A549 (cell line): ENCODE measurements around the gene RNF17. TPM values are rescaled to one million over a fixed set of nuclear protein-coding genes. Genes with fewer than 3 reads are reported as not detected.
"Not testable (repeated sequence)": the region's sequence is repeated elsewhere in the genome, so short reads cannot be mapped to it uniquely, and the experiment has no call there.

ENCODE experiments used
- ATAC-seq, 2 experiments: fragments of 200-7000 bp in 1 of 2; fragments of >200 bp in 1 of 2; cut with Nextera tagmentation in 1 of 2; cut with Tn5 transposase in 1 of 2; 3 replicates each; pipeline versions ENCODE4 v1.8.0 to v1.9.1; 2018 to 2020; ENCODE audit warnings: mild to moderate bottlenecking in 1 of 2, moderate library complexity in 1 of 2
- CTCF ChIA-PET: fragments of 300-600 bp; sonication (Branson Sonifier 250); formaldehyde crosslinking; extraction: SDS; loops from one replicate; lab custom pipeline; 2021; ENCODE audit warnings: antibody characterized with exemption, inconsistent platforms; lab: Yijun Ruan, JAX
- POLR2A ChIA-PET: fragments of 350-600 bp; formaldehyde crosslinking; extraction: SDS; loops from one replicate; lab custom pipeline; 2021; ENCODE audit warnings: antibody characterized with exemption, inconsistent platforms; lab: Yijun Ruan, JAX
- DNase-seq, 2 experiments: peaks; one replicate each; pipeline versions ENCODE4 v3.0.0 to v3.0.0-alpha.2; 2011 to 2016; ENCODE audit warnings: low read depth in 1 of 2, low spot score in 1 of 2
- FAIRE-seq: peaks from 2 replicates; lab custom pipeline; 2011; peaks lifted over from hg19 to GRCh38; lab: Jason Lieb, UNC
- H3K27ac ChIP-seq, 2 experiments: fragments of >200 bp; sonication (Bioruptor Twin); formaldehyde crosslinking; 3 replicates each; pipeline ENCODE4 v1.5.1; 2016 to 2017
- H3K4me1 ChIP-seq: fragments of >200 bp; sonication (Bioruptor Twin); formaldehyde crosslinking; 3 replicates; pipeline ENCODE4 v1.6.1; 2016
- H3K4me2 ChIP-seq: fragments of >200 bp; sonication (Bioruptor Twin); formaldehyde crosslinking; 3 replicates; pipeline ENCODE4 v1.6.1; 2016
- H3K4me3 ChIP-seq: fragments of >200 bp; sonication (Bioruptor Twin); formaldehyde crosslinking; 3 replicates; pipeline ENCODE4 v1.5.1; 2016
- H3K9me3 ChIP-seq: fragments of >200 bp; sonication (Bioruptor Twin); formaldehyde crosslinking; 3 replicates; pipeline ENCODE4 v1.6.1; 2016
- BCL3 ChIP-seq: fragments of >200 bp; sonication (Bioruptor Twin); formaldehyde crosslinking; IDR thresholded peaks from 3 replicates; pipeline ENCODE4 v1.6.1; 2016
- CBX2 ChIP-seq: fragments of 200-600 bp; sonication (generic); IDR thresholded peaks from 2 replicates; pipeline ENCODE4 v1.6.1; 2016; ENCODE audit warnings: low read depth, mild to moderate bottlenecking, borderline replicate concordance
- CBX8 ChIP-seq: fragments of 200-600 bp; sonication (generic); IDR thresholded peaks from 2 replicates; pipeline ENCODE4 v1.6.1; 2016
- CHD4 ChIP-seq: fragments of 200-600 bp; sonication (generic); IDR thresholded peaks from 2 replicates; pipeline ENCODE4 v1.6.1; 2016; ENCODE audit warnings: antibody characterized with exemption, mild to moderate bottlenecking, borderline replicate concordance
- CTCF ChIP-seq: fragments of >200 bp; sonication (Bioruptor Twin); formaldehyde crosslinking; IDR thresholded peaks from 3 replicates; pipeline ENCODE4 v1.5.1; 2016
- EHMT2 ChIP-seq: fragments of 200-600 bp; sonication (generic); IDR thresholded peaks from 2 replicates; pipeline ENCODE4 v1.6.1; 2016; ENCODE audit warnings: antibody characterized with exemption, low read depth, mild to moderate bottlenecking, moderate library complexity
- EP300 ChIP-seq, 2 experiments: fragments of >200 bp; sonication (Bioruptor Twin); formaldehyde crosslinking; IDR thresholded peaks; 2 replicates in 1 of 2; 3 replicates in 1 of 2; pipeline ENCODE4 v1.6.1; 2016 to 2017
- ESRRA ChIP-seq: fragments of 150-350 bp; IDR thresholded peaks from 2 replicates; pipeline ENCODE4 v1.6.1; 2014; ENCODE audit warnings: mild to moderate bottlenecking, low read length, borderline replicate concordance
- GATA3 ChIP-seq: IDR thresholded peaks from 2 replicates; pipeline ENCODE4 v1.6.1; 2012; ENCODE audit warnings: borderline replicate concordance
- HEYL ChIP-seq: fragments of 250-450 bp; sonication (Bioruptor Pico); IDR thresholded peaks from 2 replicates; pipeline ENCODE4 v1.8.0; 2021; ENCODE audit warnings: mild to moderate bottlenecking, moderate library complexity
- HMGXB4 ChIP-seq: fragments of 250-450 bp; sonication (Bioruptor Pico); IDR thresholded peaks from 2 replicates; pipeline ENCODE4 v1.5.0; 2021; ENCODE audit warnings: mild to moderate bottlenecking, moderate library complexity, borderline replicate concordance
- HOXB5 ChIP-seq: fragments of 250-450 bp; sonication (Bioruptor Pico); IDR thresholded peaks from 2 replicates; pipeline ENCODE4 v1.5.0; 2020; ENCODE audit warnings: mild to moderate bottlenecking, moderate library complexity
- JUN ChIP-seq, 2 experiments: fragments of >200 bp; sonication (Bioruptor Twin); formaldehyde crosslinking; IDR thresholded peaks; 2 replicates in 1 of 2; 3 replicates in 1 of 2; pipeline ENCODE4 v1.6.1; 2016 to 2017
- PHF8 ChIP-seq: fragments of 200-600 bp; sonication (generic); IDR thresholded peaks from 2 replicates; pipeline ENCODE4 v1.6.1; 2016; ENCODE audit warnings: low read depth, mild to moderate bottlenecking, antibody characterized with exemption, moderate library complexity, borderline replicate concordance
- POLR2A ChIP-seq: IDR thresholded peaks from 2 replicates; pipeline ENCODE4 v1.6.1; 2012; ENCODE audit warnings: mild to moderate bottlenecking, low read length
- RCOR1 ChIP-seq: fragments of 150-350 bp; IDR thresholded peaks from 2 replicates; pipeline ENCODE4 v1.6.1; 2014; ENCODE audit warnings: antibody characterized with exemption, low read length, low read depth
- SMC3 ChIP-seq: fragments of >200 bp; sonication (Bioruptor Twin); formaldehyde crosslinking; IDR thresholded peaks from 3 replicates; pipeline ENCODE4 v1.6.1; 2018; ENCODE audit warnings: inconsistent platforms
- SREBF2 ChIP-seq: fragments of 450-650 bp; IDR thresholded peaks from 2 replicates; pipeline ENCODE4 v1.6.1; 2014; ENCODE audit warnings: mild to moderate bottlenecking, moderate library complexity
- WGBS: methylation state at CpG from one replicate; pipeline ENCODE4 v1.1.6; 2017; ENCODE audit errors: missing lambda C conversion rate; 5-methylcytosine and 5-hydroxymethylcytosine counted together
- polyA plus RNA-seq, 4 experiments: library from polyadenylated mRNA; depleted of rRNA in 3 of 4; stranded (reverse); fragments of >200 nt; fragmentation: RNase III in 1 of 4; extraction: RNeasy Plus Mini Kit Qiagen cat#74134 plus additional on column Dnase treatment in 1 of 4; gene quantifications; 2 replicates in 3 of 4; 3 replicates in 1 of 4; pipeline ENCODE4 v1.2.3, GENCODE V29; 2011 to 2017

The RNF17 gene
- polyA plus RNA-seq, 2 of the 4 experiments (the other 2 are of a cell fraction): not detected

GRCh38 chr13:24834902-24835510, 71.0 kb downstream of the RNF17 start:
- no peak for TF ChIP-seq CBX2
- no peak for TF ChIP-seq SMC3
- no peak for TF ChIP-seq HMGXB4 (CRISPR knock-in tag)
- no peak for TF ChIP-seq JUN (IDR thresholded peaks at IDR 0.05)
- no peak for TF ChIP-seq BCL3
- no peak for TF ChIP-seq SREBF2
- TF ChIP-seq CBX8: no peak
- no peak for TF ChIP-seq ESRRA
- no peak for TF ChIP-seq CTCF
- TF ChIP-seq HEYL: no peak
- ChIA-PET CTCF (no interaction called here), POLR2A (no interaction called here)
- ATAC-seq (no peak), DNase-seq (no peak), FAIRE-seq (no peak)
- H3K27ac ChIP-seq: no peak overlapping the region
- no peaks in the 10 kb centered on the region for H3K4me1 ChIP-seq
- WGBS: 93% methylated on average over 9 of the region's 9 CpGs
- H3K9me3 ChIP-seq: no peaks in the 10 kb centered on the region
- H3K4me2 ChIP-seq: no peak overlapping the region
- no peak overlapping the region for H3K4me3 ChIP-seq

- FAIRE-seq, H3K4me2 ChIP-seq, DNase-seq, H3K27ac ChIP-seq, H3K4me3 ChIP-seq, ATAC-seq, POLR2A ChIA-PET, H3K4me1 ChIP-seq, H3K9me3 ChIP-seq: not testable (repeated sequence)
- CTCF ChIA-PET: interaction anchor here (0.6 kb wide), 1 partner anchor 17 kb away, joined by 6 read pairs; no protein-coding TSS in a partner anchor
- WGBS: 61% methylated on average over 2 of the region's 2 CpGs
Measured at GRCh38 chr13:24837528-24837927, 73.6 kb downstream of the RNF17 start.

- Histone ChIP-seq H3K4me1 (no peaks in the 10 kb centered on the region), H3K4me2 (no peak overlapping the region), H3K27ac (no peak overlapping the region), H3K9me3 (no peaks in the 10 kb centered on the region), H3K4me3 (no peak overlapping the region)
- 80% methylated on average over 9 of the region's 9 CpGs for WGBS
- FAIRE-seq (no peak), ATAC-seq (no peak), DNase-seq (no peak)
- ChIA-PET CTCF (no interaction called here), POLR2A (no interaction called here)
- TF ChIP-seq CBX8 (no peak), PHF8 (no peak), EP300 (IDR thresholded peaks at IDR 0.05) (no peak), POLR2A (no peak), GATA3 (no peak), HOXB5 (CRISPR knock-in tag) (no peak), RCOR1 (no peak), EHMT2 (no peak), CHD4 (no peak)
Measured at GRCh38 chr13:24842549-24843274, 78.7 kb downstream of the RNF17 start.
